Testis (tissue), 2 donors: ENCODE data around the gene CHKA.

Experiments
- POLR2A ChIP-seq: fragments of 450-650 bp; IDR thresholded peaks from one replicate; pipeline ENCODE4 v1.6.1; 2017; ENCODE audit warnings: antibody characterized with exemption, mild to moderate bottlenecking, moderate library complexity
- TF ChIP-seq, protein P1 (sequence below), 3 experiments: fragments of 450-650 bp in 2 of 3; fragments of 200-600 bp in 1 of 3; sonication (generic) in 1 of 3; IDR thresholded peaks; one replicate each; pipeline ENCODE4 v1.5.1; 2016 to 2019; ENCODE audit warnings: antibody characterized with exemption in 3 of 3, mild to moderate bottlenecking in 2 of 3, moderate library complexity in 1 of 3

DNA sequence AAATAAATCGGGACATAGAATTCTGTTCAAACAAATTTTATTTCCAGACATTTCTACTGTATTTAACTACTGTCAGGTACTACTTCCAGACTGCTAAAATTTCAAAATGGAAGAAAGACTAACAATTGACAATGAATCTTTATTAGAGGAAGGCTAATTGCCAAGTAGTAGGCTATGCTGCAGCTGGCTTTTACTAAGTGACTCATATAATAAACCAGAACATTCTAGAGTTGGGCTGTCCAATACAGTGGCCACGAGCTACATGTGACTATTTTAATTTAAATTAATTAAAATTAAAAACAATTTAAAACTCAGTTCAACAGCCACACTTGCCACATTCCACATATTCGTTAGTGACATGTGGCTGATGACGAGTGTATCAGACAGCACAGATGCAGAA is 27.6 kb downstream of the CHKA start:
- TF ChIP-seq, protein P1, sequence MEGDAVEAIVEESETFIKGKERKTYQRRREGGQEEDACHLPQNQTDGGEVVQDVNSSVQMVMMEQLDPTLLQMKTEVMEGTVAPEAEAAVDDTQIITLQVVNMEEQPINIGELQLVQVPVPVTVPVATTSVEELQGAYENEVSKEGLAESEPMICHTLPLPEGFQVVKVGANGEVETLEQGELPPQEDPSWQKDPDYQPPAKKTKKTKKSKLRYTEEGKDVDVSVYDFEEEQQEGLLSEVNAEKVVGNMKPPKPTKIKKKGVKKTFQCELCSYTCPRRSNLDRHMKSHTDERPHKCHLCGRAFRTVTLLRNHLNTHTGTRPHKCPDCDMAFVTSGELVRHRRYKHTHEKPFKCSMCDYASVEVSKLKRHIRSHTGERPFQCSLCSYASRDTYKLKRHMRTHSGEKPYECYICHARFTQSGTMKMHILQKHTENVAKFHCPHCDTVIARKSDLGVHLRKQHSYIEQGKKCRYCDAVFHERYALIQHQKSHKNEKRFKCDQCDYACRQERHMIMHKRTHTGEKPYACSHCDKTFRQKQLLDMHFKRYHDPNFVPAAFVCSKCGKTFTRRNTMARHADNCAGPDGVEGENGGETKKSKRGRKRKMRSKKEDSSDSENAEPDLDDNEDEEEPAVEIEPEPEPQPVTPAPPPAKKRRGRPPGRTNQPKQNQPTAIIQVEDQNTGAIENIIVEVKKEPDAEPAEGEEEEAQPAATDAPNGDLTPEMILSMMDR (IDR thresholded peaks at IDR 0.05): no peak
- no peak for TF ChIP-seq POLR2A
